ENCODE data around the gene PPP4R3A. TPM values are rescaled to one million over a fixed set of nuclear protein-coding genes. Genes with fewer than 3 reads are reported as not detected.
A peak's percentile ranks its signal among the peaks of the same experiment; 100 is the strongest.

PPP4R3A gene
- total and polyA plus RNA-seq, 2 of the 4 experiments (the other 2 are of a cell fraction): 28.2 to 28.9 TPM

DNA sequence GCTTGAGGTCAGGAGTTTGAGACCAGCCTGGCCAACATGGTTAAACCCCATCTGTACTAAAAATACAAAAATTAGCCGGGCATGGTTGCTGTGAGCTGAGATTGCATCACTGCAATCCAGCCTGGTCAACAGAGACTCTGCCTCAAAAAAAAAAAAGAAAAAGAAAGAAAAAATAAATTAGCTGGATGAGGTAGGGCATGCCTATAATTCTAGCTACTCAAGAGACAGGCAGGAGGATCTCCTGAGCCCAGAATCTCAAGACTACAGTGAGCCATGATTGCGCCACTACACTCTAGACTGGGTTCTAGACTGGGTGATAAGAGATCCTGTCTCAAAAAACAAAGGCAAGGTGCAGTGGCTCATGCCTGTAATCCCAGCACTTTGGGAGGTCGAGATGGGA lies 16.9 kb downstream of the PPP4R3A start:
- peak; percentile 67 for ATAC-seq (ENCODE audit: low read depth)
- Histone ChIP-seq H3K79me1 (ENCODE audit: low read depth in 1 of 2, low read length in 2 of 2) (peaks cover 4 to 33% of the 10 kb centered on the region in 2 experiments; a peak in 3 of 4 replicates), H3K27ac (ENCODE audit: insufficient read depth, low read length) (no peak overlapping the region; the same call in 1 of the 2 replicates), H2AK5ac (ENCODE audit: low read depth, low read length) (no peak overlapping the region), H2BK20ac (ENCODE audit: low read depth, low read length) (no peak overlapping the region), H3K9me3 (ENCODE audit: control insufficient read depth, insufficient read depth, low read length) (no peaks in the 10 kb centered on the region), H4K20me1 (ENCODE audit: insufficient read depth, low read length) (peaks cover 77% of the 10 kb centered on the region), H2BK120ac (ENCODE audit: low read depth, low read length) (no peak overlapping the region), H2AK9ac (replicated peaks; ENCODE audit: low read depth, low read length, poor library complexity) (no peak overlapping the region), H3K23ac (ENCODE audit: low read depth, low read length) (no peak overlapping the region), H4K5ac (ENCODE audit: low read depth, low read length) (no peak overlapping the region), H3K36me3 (ENCODE audit: control insufficient read depth, insufficient read depth, low read length) (peaks cover 4% of the 10 kb centered on the region), H3K4me1 (ENCODE audit: control insufficient read depth, insufficient read depth, low read length) (peaks cover 9% of the 10 kb centered on the region), H2AFZ (replicated peaks; ENCODE audit: low read length, poor library complexity) (no peak overlapping the region), H4K8ac (ENCODE audit: low read depth in 2 of 2, low read length in 2 of 2) (no peak overlapping the region), H3K4me3 (ENCODE audit: insufficient read depth, low read depth, low read length) (no peak overlapping the region), H3K4me2 (ENCODE audit: low read depth, low read length) (no peak overlapping the region), H4K91ac (ENCODE audit: insufficient read depth, low read depth, low read length) (no peak overlapping the region), H3K9me1 (ENCODE audit: insufficient read depth, low read length) (peaks cover 9% of the 10 kb centered on the region), H2BK15ac (ENCODE audit: low read depth, low read length) (no peak overlapping the region), H3K4ac (ENCODE audit: low read depth, low read length) (no peak overlapping the region), H2BK5ac (ENCODE audit: low read depth, low read length, poor library complexity, severe bottlenecking) (no peak overlapping the region), H3K14ac (replicated peaks; ENCODE audit: low read depth, low read length) (no peak overlapping the region), H3K56ac (ENCODE audit: extremely low read depth, insufficient read depth, low read length) (no peak overlapping the region), H3K27me3 (ENCODE audit: control insufficient read depth, insufficient read depth, low read length) (no peaks in the 10 kb centered on the region), H3K9ac (ENCODE audit: low read depth, low read length) (no peak overlapping the region), H3K18ac (ENCODE audit: low read depth, low read length) (no peak overlapping the region)
- TF ChIP-seq CEBPB (IDR thresholded peaks at IDR 0.05; ENCODE audit: low read depth, low read length) (peak; percentile 72), RFX5 (IDR thresholded peaks at IDR 0.05; ENCODE audit: low read depth, low read length) (no peak)
- WGBS, 2 experiments (ENCODE audit: extremely low coverage in 2 of 2, insufficient read length in 1 of 2): 100% methylated on average over 1 of the region's 3 CpGs; no CpG with 5 or more reads in 1 of the 2 experiments
- no TSS peak for BruUV-seq (replicated peaks)
- POLR2A ChIA-PET (ENCODE audit: unreplicated experiment): no interaction called here
- in situ Hi-C loops (cut with MboI; ENCODE audit: low sequenced_read_pairs): loop anchor here (25.0 kb wide), 2 partner anchors 519 to 1319 kb away; no protein-coding TSS in a partner anchor
- peak; percentile 35 for DNase-seq
- intact Hi-C loops (cut with micrococcal nuclease): no loop called here
- dilution Hi-C loops (cut with HindIII; ENCODE audit: low sequenced_read_pairs, unreplicated experiment): no loop called here
- CTCF ChIA-PET: no interaction called here

Measured in IMR-90 (cell line).